GM21515 (cell line): ENCODE results near the gene NYAP2.

Experiments used
- ATAC-seq: cut with Tn5 transposase; IDR thresholded peaks from one replicate; pipeline ENCODE4 v1.9.1; 2021; ENCODE audit not compliant: unreplicated experiment

NYAP2 gene

GRCh38 chr2:225693259-225693658 is 293.7 kb downstream of the NYAP2 start:
- ATAC-seq: no peak

GRCh38 chr2:225694664-225695063 is 295.2 kb downstream of the NYAP2 start:
- ATAC-seq: no peak

- no peak for ATAC-seq
Observed at GRCh38 chr2:225697936-225698335, 298.4 kb downstream of the NYAP2 start.
